Transverse colon (tissue), 4 donors: ENCODE data around the gene RELA. TPM values are rescaled to one million over a fixed set of nuclear protein-coding genes. Genes with fewer than 3 reads are reported as not detected.

Source experiments
- DNase-seq: peaks from one replicate; pipeline ENCODE4 v3.0.0-alpha.2; 2019
- H3K27ac ChIP-seq, 4 donors: fragments of 200-600 bp; sonication (generic); 2 replicates each; pipeline ENCODE4 v1.5.1; 2016 to 2018; ENCODE audit warnings: inconsistent platforms in 4 of 4
- H3K27me3 ChIP-seq: fragments of 200-600 bp; sonication (generic); 2 replicates; pipeline ENCODE4 v1.5.1; 2017; ENCODE audit warnings: inconsistent platforms
- H3K36me3 ChIP-seq, 4 donors: fragments of 200-600 bp; sonication (generic); 2 replicates each; pipeline ENCODE4 v1.5.1; 2017 to 2019; ENCODE audit warnings: inconsistent platforms in 4 of 4
- H3K4me1 ChIP-seq, 4 donors: fragments of 200-600 bp; sonication (generic); 2 replicates each; pipeline ENCODE4 v1.5.1; 2017 to 2020; ENCODE audit warnings: inconsistent platforms in 4 of 4
- H3K4me3 ChIP-seq, 4 donors: fragments of 200-600 bp; sonication (generic); 1 replicate in 1 of 4; 2 replicates in 3 of 4; pipeline versions ENCODE4 v1.5.1 to v1.6.1; 2017 to 2019; ENCODE audit warnings: inconsistent platforms in 4 of 4
- H3K9me3 ChIP-seq, 2 donors: fragments of 200-600 bp; sonication (generic); 2 replicates each; pipeline ENCODE4 v1.5.1; 2017 to 2019; ENCODE audit warnings: inconsistent platforms in 2 of 2
- CTCF ChIP-seq, 5 experiments: fragments of 200-600 bp in 3 of 5; fragments of 450-650 bp in 2 of 5; sonication (generic) in 3 of 5; IDR thresholded peaks; 1 replicate in 2 of 5; 2 replicates in 3 of 5; pipeline ENCODE4 v1.5.1; 2016 to 2017; ENCODE audit warnings: antibody characterized with exemption in 5 of 5, inconsistent platforms in 3 of 5, mild to moderate bottlenecking in 2 of 5, moderate library complexity in 1 of 5
- EP300 ChIP-seq: sonication (generic); formaldehyde crosslinking; IDR thresholded peaks from one replicate; pipeline ENCODE4 v1.6.1; 2017; ENCODE audit warnings: antibody characterized with exemption, low read depth
- POLR2A ChIP-seq: fragments of 450-650 bp; IDR thresholded peaks from one replicate; pipeline ENCODE4 v1.6.1; 2016; ENCODE audit warnings: antibody characterized with exemption, mild to moderate bottlenecking, moderate library complexity
- POLR2AphosphoS5 ChIP-seq, 3 donors: sonication (generic); formaldehyde crosslinking; IDR thresholded peaks; one replicate each; pipeline ENCODE4 v1.6.1; 2016; ENCODE audit warnings: antibody characterized with exemption in 3 of 3
- WGBS, 2 donors: methylation state at CpG; one replicate each; pipeline ENCODE4 v1.1.5; 2018; ENCODE audit warnings: low coverage in 1 of 2; 5-methylcytosine and 5-hydroxymethylcytosine counted together
- in situ Hi-C, 4 donors: fragments of 200-750 bp; cut with MboI; loops; one replicate each; pipeline versions ENCODE4 v1.15.0 to v1.15.1; 2017; ENCODE audit warnings: low sequenced_read_pairs in 3 of 4, low pct_ligation_motif_present in 1 of 4, low pct_unique_long_range_greater_than_20kb in 1 of 4
- intact Hi-C: fragments of 100-400 bp; cut with DNase I; formaldehyde crosslinking; loops from one replicate; pipeline ENCODE4 v1.15.1; 2023; ENCODE audit warnings: low total_unique reads
- total RNA-seq, 4 donors: library from RNA; depleted of rRNA; stranded (reverse); fragments of >200 nt; gene quantifications; one replicate each; pipeline ENCODE4 v1.1.0, GENCODE V29; 2016

The RELA gene
- total RNA-seq, 4 donors from 2014 or later: 45.8 to 95.8 (median 58.4) TPM

- no peak for DNase-seq
- peaks cover 0 to 49% (median 14%) of the 10 kb centered on the region in 4 donors for H3K36me3 ChIP-seq
- intact Hi-C loops: no loop called here
- in situ Hi-C loops: no loop called here
- H3K4me1 ChIP-seq: peaks cover 0 to 3% (median 0%) of the 10 kb centered on the region in 4 donors
- no peak for TF ChIP-seq CTCF (IDR thresholded peaks at IDR 0.05)
- no peak for TF ChIP-seq POLR2AphosphoS5 (IDR thresholded peaks at IDR 0.05)
- WGBS, 2 donors: 97% methylated on average over 14 of the region's 14 CpGs; no CpG with 5 or more reads in 1 of the 2 donors
- no peaks in the 10 kb centered on the region for H3K27me3 ChIP-seq
- no peak overlapping the region for H3K27ac ChIP-seq
- H3K9me3 ChIP-seq: no peaks in the 10 kb centered on the region
- no peak overlapping the region for H3K4me3 ChIP-seq
These were observed 33.1 kb downstream of the RELA start for GRCh38 chr11:65629579-65629978.

- in situ Hi-C loops: no loop called here
- Histone ChIP-seq H3K9me3 (no peaks in the 10 kb centered on the region), H3K27ac (no peak overlapping the region), H3K27me3 (no peaks in the 10 kb centered on the region), H3K4me3 (no peak overlapping the region), H3K36me3 (peaks cover 0 to 42% (median 13%) of the 10 kb centered on the region in 4 donors), H3K4me1 (peaks cover 0 to 3% (median 0%) of the 10 kb centered on the region in 4 donors)
- WGBS, 2 donors: 92 to 100% methylated on average over 1 to 13 of the region's 13 CpGs
- DNase-seq: no peak
- intact Hi-C loops: no loop called here
- no peak for TF ChIP-seq POLR2A
These were observed 35.5 kb downstream of the RELA start for GRCh38 chr11:65627202-65627601.

- no peak overlapping the region for H3K27ac ChIP-seq
- peak; percentile 70 for DNase-seq
- H3K4me1 ChIP-seq: peaks cover 0 to 3% (median 0%) of the 10 kb centered on the region in 4 donors
- intact Hi-C loops: no loop called here
- WGBS, 2 donors: 25 to 70% methylated on average over 4 to 30 of the region's 30 CpGs
- no peaks in the 10 kb centered on the region for H3K27me3 ChIP-seq
- no peak overlapping the region for H3K4me3 ChIP-seq
- no peaks in the 10 kb centered on the region for H3K9me3 ChIP-seq
- in situ Hi-C loops: no loop called here
- peak; percentile 63 to 78 (median 66) for TF ChIP-seq CTCF (IDR thresholded peaks at IDR 0.05)
- TF ChIP-seq EP300: no peak
- peaks cover 0 to 38% (median 13%) of the 10 kb centered on the region in 4 donors for H3K36me3 ChIP-seq
These were observed 36.9 kb downstream of the RELA start for GRCh38 chr11:65625628-65626342.

- in situ Hi-C loops: no loop called here
- H3K4me3 ChIP-seq: no peak overlapping the region
- no peak overlapping the region for H3K27ac ChIP-seq
- intact Hi-C loops: no loop called here
- H3K4me1 ChIP-seq: peaks cover 0 to 3% (median 0%) of the 10 kb centered on the region in 4 donors
- H3K27me3 ChIP-seq: no peaks in the 10 kb centered on the region
- H3K36me3 ChIP-seq: peaks cover 0 to 31% (median 10%) of the 10 kb centered on the region in 4 donors
- WGBS, 2 donors: 87% methylated on average over 26 of the region's 30 CpGs; no CpG with 5 or more reads in 1 of the 2 donors
- DNase-seq: no peak
- H3K9me3 ChIP-seq: no peaks in the 10 kb centered on the region
- TF ChIP-seq EP300: no peak
- TF ChIP-seq CTCF (IDR thresholded peaks at IDR 0.05): no peak
- TF ChIP-seq POLR2AphosphoS5 (IDR thresholded peaks at IDR 0.05): no peak
- TF ChIP-seq POLR2A: no peak
These were observed 37.6 kb downstream of the RELA start for GRCh38 chr11:65624931-65625627.
